ENCODE results near the gene LIPH. TPM values are rescaled to one million over a fixed set of nuclear protein-coding genes. Genes with fewer than 3 reads are reported as not detected.

LIPH gene
- total and polyA plus RNA-seq, 10 of the 15 experiments (the other 5 are each of a cell fraction or from before 2014, with no cell fraction given), result 2.2 to 11.1 (median 5.4) TPM

DNA sequence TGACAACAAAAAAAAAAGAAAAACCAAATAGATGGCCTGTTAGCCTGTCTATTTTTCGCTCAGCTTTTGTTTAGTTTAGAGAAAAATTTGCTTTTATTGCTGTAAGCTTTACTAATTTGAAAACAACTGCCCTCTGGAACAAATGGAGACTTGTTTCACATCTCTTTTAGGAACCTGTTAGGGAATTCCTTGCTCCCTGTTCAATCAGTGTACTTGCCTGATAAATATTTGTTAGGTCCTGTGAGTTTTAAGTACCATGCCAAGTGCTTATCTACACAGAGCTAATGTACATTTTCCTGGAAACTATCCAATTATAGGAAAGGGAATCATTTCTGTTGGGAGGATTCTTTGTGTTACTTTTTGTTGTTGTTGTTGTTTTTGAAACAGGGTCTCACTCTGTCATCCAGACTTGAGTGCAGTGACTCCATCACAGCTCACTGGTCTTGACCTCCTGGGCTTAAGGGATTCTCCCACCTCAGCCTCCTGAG is 3.5 kb upstream of the LIPH start:
- ChIA-PET POLR2A (interaction anchor here (1.1 kb wide), 1 partner anchor 9 kb away, joined by 4 read pairs; no protein-coding TSS in a partner anchor), CTCF (interaction anchor here (0.6 to 4.8 kb wide), 5 partner anchors 7 to 22 kb away, joined by 3 to 36 read pairs (median 4); no protein-coding TSS in a partner anchor), SMC1A (ENCODE audit: uncharacterized antibody, unreplicated experiment) (interaction anchor here (1.1 kb wide), 1 partner anchor 96 kb away, joined by 3 read pairs; no protein-coding TSS in a partner anchor), RAD21 (ENCODE audit: unreplicated experiment) (no interaction called here)
- peaks cover 11% of the 10 kb centered on the region for H3K79me2 ChIP-seq (ENCODE audit: control insufficient read depth, insufficient read depth, low read length)
- no peak overlapping the region for H3K27ac ChIP-seq (ENCODE audit: control insufficient read depth, insufficient read depth)
- H3K4me3 ChIP-seq, result no peak overlapping the region
- TF ChIP-seq CREB1 (IDR thresholded peaks at IDR 0.05; ENCODE audit: low read depth), result no peak
- DNase-seq (ENCODE audit: low read depth, low spot score), result no peak
- no peaks in the 10 kb centered on the region for H4K20me1 ChIP-seq (ENCODE audit: control insufficient read depth, insufficient read depth)
- no peak overlapping the region for H3K4me2 ChIP-seq (ENCODE audit: control insufficient read depth, insufficient read depth)
- ATAC-seq, result no peak
- WGBS (ENCODE audit: insufficient coverage, insufficient replicate concordance, low lambda C conversion rate, missing lambda C conversion rate), result 56% methylated on average over 1 of the region's 1 CpG
- H3K9me3 ChIP-seq (replicated peaks; ENCODE audit: control insufficient read depth, insufficient read depth, low read length), result no peaks in the 10 kb centered on the region
- H3K36me3 ChIP-seq (ENCODE audit: control insufficient read depth in 2 of 2, insufficient read depth in 2 of 2, low read length in 1 of 2), result no peaks in the 10 kb centered on the region
- FAIRE-seq, result no peak
- H3K9ac ChIP-seq (ENCODE audit: control insufficient read depth, insufficient read depth, low read length), result no peak overlapping the region
- no peaks in the 10 kb centered on the region for H3K27me3 ChIP-seq (replicated peaks in 1 of 2; ENCODE audit: control insufficient read depth in 2 of 2, insufficient read depth in 2 of 2, low read length in 1 of 2)
- no TSS peak for BruUV-seq (replicated peaks)
- in situ Hi-C loops (cut with MboI), result no loop called here
- peaks cover 11% of the 10 kb centered on the region for H3K4me1 ChIP-seq (ENCODE audit: control insufficient read depth, insufficient read depth, low read length)
- no peak overlapping the region for H2AFZ ChIP-seq (ENCODE audit: control insufficient read depth, low read depth, low read length)
- intact Hi-C loops (cut with micrococcal nuclease; ENCODE audit: unreplicated experiment), result loop anchor here (5.0 kb wide), 1 partner anchor 204 kb away; no protein-coding TSS in a partner anchor

DNA sequence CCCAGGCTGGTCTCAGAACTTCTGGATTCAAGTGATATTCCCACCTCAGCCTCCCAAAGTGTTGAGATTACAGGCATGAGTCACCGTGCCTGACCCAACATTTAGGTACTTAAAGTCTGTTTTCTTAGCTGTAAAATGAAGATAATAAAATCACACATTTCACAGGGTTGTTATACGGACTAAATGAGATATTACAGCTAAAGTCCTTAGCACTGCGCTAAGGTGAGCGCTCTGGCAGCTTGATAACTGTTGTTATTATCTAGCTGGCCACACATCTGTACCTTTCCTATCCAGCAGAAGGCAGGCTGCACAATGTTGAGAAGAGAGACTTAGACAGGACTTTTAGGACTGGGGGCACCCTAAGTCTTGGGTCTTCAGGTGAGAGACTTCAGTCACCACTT is 2.7 kb upstream of the LIPH start:
- POLR2A ChIA-PET, result interaction anchor here (0.6 to 1.2 kb wide), 3 partner anchors 9 to 28 kb away, joined by 3 to 5 read pairs (median 4); no protein-coding TSS in a partner anchor
- Histone ChIP-seq H3K79me2 (ENCODE audit: control insufficient read depth, insufficient read depth, low read length) (peaks cover 18% of the 10 kb centered on the region), H3K4me1 (ENCODE audit: control insufficient read depth, insufficient read depth, low read length) (peaks cover 11% of the 10 kb centered on the region), H4K20me1 (ENCODE audit: control insufficient read depth, insufficient read depth) (no peaks in the 10 kb centered on the region), H3K9me3 (replicated peaks; ENCODE audit: control insufficient read depth, insufficient read depth, low read length) (no peaks in the 10 kb centered on the region), H3K27me3 (replicated peaks in 1 of 2; ENCODE audit: control insufficient read depth in 2 of 2, insufficient read depth in 2 of 2, low read length in 1 of 2) (no peaks in the 10 kb centered on the region), H2AFZ (ENCODE audit: control insufficient read depth, low read depth, low read length) (no peak overlapping the region), H3K4me3 (no peak overlapping the region), H3K4me2 (ENCODE audit: control insufficient read depth, insufficient read depth) (no peak overlapping the region), H3K9ac (ENCODE audit: control insufficient read depth, insufficient read depth, low read length) (no peak overlapping the region), H3K27ac (ENCODE audit: control insufficient read depth, insufficient read depth) (no peak overlapping the region), H3K36me3 (ENCODE audit: control insufficient read depth in 2 of 2, insufficient read depth in 2 of 2, low read length in 1 of 2) (no peaks in the 10 kb centered on the region)
- RAD21 ChIA-PET (ENCODE audit: unreplicated experiment), result no interaction called here
- SMC1A ChIA-PET (ENCODE audit: uncharacterized antibody, unreplicated experiment), result interaction anchor here (1.2 kb wide), 1 partner anchor 9 kb away, joined by 4 read pairs; no protein-coding TSS in a partner anchor
- TF ChIP-seq ZNF274 (IDR thresholded peaks at IDR 0.05; ENCODE audit: insufficient read depth, insufficient read length) (no peak), ZSCAN29 (IDR thresholded peaks at IDR 0.05) (no peak), SUPT20H (IDR thresholded peaks at IDR 0.05; ENCODE audit: borderline replicate concordance, control insufficient read depth, low read depth, low read length) (no peak), BACH1 (IDR thresholded peaks at IDR 0.05; ENCODE audit: borderline replicate concordance) (no peak), TAF1 (IDR thresholded peaks at IDR 0.05; ENCODE audit: borderline replicate concordance, low read depth, low read length) (no peak), FOXM1 (IDR thresholded peaks at IDR 0.05; ENCODE audit: low read depth, low read length) (no peak), RAD21 (IDR thresholded peaks at IDR 0.05; ENCODE audit: insufficient read depth, low read depth, low read length) (no peak), SPI1 (IDR thresholded peaks at IDR 0.05; ENCODE audit: borderline replicate concordance, insufficient read depth, low read depth, low read length) (no peak), ZBED1 (IDR thresholded peaks at IDR 0.05; ENCODE audit: borderline replicate concordance) (no peak), FOS (IDR thresholded peaks at IDR 0.05; ENCODE audit: borderline replicate concordance, extremely low read depth, insufficient read length) (no peak), CHD2 (IDR thresholded peaks at IDR 0.05; ENCODE audit: borderline replicate concordance, low read depth, low read length) (no peak), MEF2A (IDR thresholded peaks at IDR 0.05; ENCODE audit: insufficient read depth, low read depth, low read length) (no peak)
- TF ChIP-seq, protein P1, sequence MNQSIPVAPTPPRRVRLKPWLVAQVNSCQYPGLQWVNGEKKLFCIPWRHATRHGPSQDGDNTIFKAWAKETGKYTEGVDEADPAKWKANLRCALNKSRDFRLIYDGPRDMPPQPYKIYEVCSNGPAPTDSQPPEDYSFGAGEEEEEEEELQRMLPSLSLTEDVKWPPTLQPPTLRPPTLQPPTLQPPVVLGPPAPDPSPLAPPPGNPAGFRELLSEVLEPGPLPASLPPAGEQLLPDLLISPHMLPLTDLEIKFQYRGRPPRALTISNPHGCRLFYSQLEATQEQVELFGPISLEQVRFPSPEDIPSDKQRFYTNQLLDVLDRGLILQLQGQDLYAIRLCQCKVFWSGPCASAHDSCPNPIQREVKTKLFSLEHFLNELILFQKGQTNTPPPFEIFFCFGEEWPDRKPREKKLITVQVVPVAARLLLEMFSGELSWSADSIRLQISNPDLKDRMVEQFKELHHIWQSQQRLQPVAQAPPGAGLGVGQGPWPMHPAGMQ (IDR thresholded peaks at IDR 0.05; ENCODE audit: borderline replicate concordance), result no peak
- TF ChIP-seq, protein P2, sequence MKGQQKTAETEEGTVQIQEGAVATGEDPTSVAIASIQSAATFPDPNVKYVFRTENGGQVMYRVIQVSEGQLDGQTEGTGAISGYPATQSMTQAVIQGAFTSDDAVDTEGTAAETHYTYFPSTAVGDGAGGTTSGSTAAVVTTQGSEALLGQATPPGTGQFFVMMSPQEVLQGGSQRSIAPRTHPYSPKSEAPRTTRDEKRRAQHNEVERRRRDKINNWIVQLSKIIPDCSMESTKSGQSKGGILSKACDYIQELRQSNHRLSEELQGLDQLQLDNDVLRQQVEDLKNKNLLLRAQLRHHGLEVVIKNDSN (IDR thresholded peaks at IDR 0.05; ENCODE audit: borderline replicate concordance, extremely low read length, insufficient read depth, low read depth, low read length), result no peak
- no peak for FAIRE-seq
- intact Hi-C loops (cut with micrococcal nuclease; ENCODE audit: unreplicated experiment), result loop anchor here (5.0 kb wide), 1 partner anchor 203 kb away; no protein-coding TSS in a partner anchor
- DNase-seq (ENCODE audit: low read depth, low spot score), result no peak
- CTCF ChIA-PET, result interaction anchor here (1.0 to 1.7 kb wide), 2 partner anchors 11 to 21 kb away, joined by 3 to 4 read pairs; no protein-coding TSS in a partner anchor
- no TSS peak for BruUV-seq (replicated peaks)
- WGBS (ENCODE audit: insufficient coverage, insufficient replicate concordance, low lambda C conversion rate, missing lambda C conversion rate), result 97% methylated on average over 4 of the region's 4 CpGs
- in situ Hi-C loops (cut with MboI), result no loop called here
- ATAC-seq, result no peak

Measured in GM12878 (cell line).